Hepatocyte (in vitro differentiated cells): ENCODE data around the gene RND3. TPM values are rescaled to one million over a fixed set of nuclear protein-coding genes. Genes with fewer than 3 reads are reported as not detected.

Experiments
- DNase-seq: peaks from one replicate; pipeline ENCODE4 v3.0.0-alpha.2; 2016; ENCODE audit warnings: low spot score
- H2AFZ ChIP-seq: fragments of 200-600 bp; sonication (generic); 2 replicates; pipeline ENCODE4 v1.6.0; 2016; ENCODE audit warnings: antibody characterized with exemption, mild to moderate bottlenecking
- H3K27ac ChIP-seq: fragments of 200-600 bp; sonication (generic); 2 replicates; pipeline ENCODE4 v1.5.1; 2016; ENCODE audit warnings: mild to moderate bottlenecking
- H3K27me3 ChIP-seq: fragments of 200-600 bp; sonication (generic); 2 replicates; pipeline ENCODE4 v1.6.1; 2016
- H3K36me3 ChIP-seq: fragments of 200-600 bp; sonication (generic); replicated peaks from 2 replicates; pipeline ENCODE4 v1.5.1; 2016; ENCODE audit warnings: low read depth; ENCODE audit not compliant: insufficient read depth
- H3K4me1 ChIP-seq: fragments of 200-600 bp; sonication (generic); 2 replicates; pipeline ENCODE4 v1.5.1; 2016; ENCODE audit warnings: mild to moderate bottlenecking, moderate library complexity; ENCODE audit not compliant: insufficient read depth
- H3K4me2 ChIP-seq: fragments of 200-600 bp; sonication (generic); 2 replicates; pipeline ENCODE4 v1.6.0; 2016
- H3K4me3 ChIP-seq: fragments of 200-600 bp; sonication (generic); 2 replicates; pipeline ENCODE4 v1.5.1; 2016; ENCODE audit warnings: mild to moderate bottlenecking
- H3K79me2 ChIP-seq: fragments of 200-600 bp; sonication (generic); 2 replicates; pipeline ENCODE4 v1.6.0; 2017; ENCODE audit warnings: mild to moderate bottlenecking
- H3K9me2 ChIP-seq: fragments of 200-600 bp; sonication (generic); replicated peaks from 2 replicates; pipeline ENCODE4 v1.6.0; 2017; ENCODE audit warnings: mild to moderate bottlenecking; ENCODE audit not compliant: insufficient read depth
- H3K9me3 ChIP-seq: fragments of 200-600 bp; sonication (generic); 2 replicates; pipeline ENCODE4 v1.5.1; 2016; ENCODE audit warnings: low read depth, mild to moderate bottlenecking
- H4K20me1 ChIP-seq: fragments of 200-600 bp; sonication (generic); 2 replicates; pipeline ENCODE4 v1.6.0; 2016; ENCODE audit warnings: mild to moderate bottlenecking; ENCODE audit not compliant: insufficient read depth, poor library complexity, severe bottlenecking
- CTCF ChIP-seq: fragments of 200-600 bp; sonication (generic); IDR thresholded peaks from 2 replicates; pipeline ENCODE4 v1.5.1; 2016; ENCODE audit warnings: antibody characterized with exemption, mild to moderate bottlenecking; ENCODE audit not compliant: poor library complexity
- EZH2 ChIP-seq: fragments of 200-600 bp; sonication (generic); IDR thresholded peaks from 2 replicates; pipeline ENCODE4 v1.6.1; 2016; ENCODE audit warnings: antibody characterized with exemption, mild to moderate bottlenecking, borderline replicate concordance
- EZH2phosphoT487 ChIP-seq: fragments of 200-600 bp; sonication (generic); IDR thresholded peaks from one replicate; pipeline ENCODE4 v1.6.1; 2018; ENCODE audit warnings: antibody characterized with exemption, mild to moderate bottlenecking, low read depth, moderate library complexity; ENCODE audit not compliant: unreplicated experiment, severe bottlenecking
- WGBS: methylation state at CpG from one replicate; pipeline ENCODE4 v1.1.6; 2016; ENCODE audit warnings: low lambda C conversion rate; ENCODE audit errors: missing lambda C conversion rate; 5-methylcytosine and 5-hydroxymethylcytosine counted together
- polyA plus RNA-seq: library from polyadenylated mRNA; unstranded; fragments of >200 nt; fragmentation: Nextera tagmentation; extraction: Ambion mirVana; gene quantifications from 2 replicates; pipeline ENCODE4 v1.2.1, GENCODE V29; 2016
- total RNA-seq: library from RNA; depleted of rRNA; stranded (reverse); fragments of >200 nt; gene quantifications from 2 replicates; pipeline ENCODE4 v1.2.3, GENCODE V29; 2014

Gene RND3
- total and polyA plus RNA-seq, 2 experiments from 2014 or later, result 118 to 135 TPM

- H3K27me3 ChIP-seq, result no peaks in the 10 kb centered on the region
- no peaks in the 10 kb centered on the region for H3K36me3 ChIP-seq
- H4K20me1 ChIP-seq, result no peaks in the 10 kb centered on the region
- H3K9me2 ChIP-seq, result no peaks in the 10 kb centered on the region
- no peak overlapping the region for H2AFZ ChIP-seq
- H3K79me2 ChIP-seq, result no peaks in the 10 kb centered on the region
- DNase-seq, result no peak
- H3K27ac ChIP-seq, result no peak overlapping the region
- no peak overlapping the region for H3K4me3 ChIP-seq
- H3K9me3 ChIP-seq, result no peaks in the 10 kb centered on the region
- WGBS, result 58% methylated on average over 3 of the region's 3 CpGs
- H3K4me1 ChIP-seq, result no peaks in the 10 kb centered on the region
- no peak for TF ChIP-seq CTCF
- no peak for TF ChIP-seq EZH2
- TF ChIP-seq EZH2phosphoT487, result no peak
- no peak overlapping the region for H3K4me2 ChIP-seq
These were observed 60.2 kb downstream of the RND3 start for GRCh38 chr2:150427298-150427697.

GRCh38 chr2:150426724-150427123 is 60.7 kb downstream of the RND3 start:
- Histone ChIP-seq H3K4me3 (no peak overlapping the region), H3K27ac (no peak overlapping the region), H2AFZ (no peak overlapping the region), H3K9me2 (no peaks in the 10 kb centered on the region), H3K9me3 (no peaks in the 10 kb centered on the region), H3K36me3 (no peaks in the 10 kb centered on the region), H3K4me2 (no peak overlapping the region), H3K79me2 (no peaks in the 10 kb centered on the region), H3K4me1 (no peaks in the 10 kb centered on the region), H3K27me3 (no peaks in the 10 kb centered on the region), H4K20me1 (no peaks in the 10 kb centered on the region)
- no peak for DNase-seq
- 78% methylated on average over 4 of the region's 4 CpGs for WGBS
- TF ChIP-seq CTCF (no peak), EZH2phosphoT487 (no peak), EZH2 (no peak)

- no peak overlapping the region for H2AFZ ChIP-seq
- TF ChIP-seq EZH2, result no peak
- TF ChIP-seq CTCF, result no peak
- no peak for TF ChIP-seq EZH2phosphoT487
These were observed 61.2 kb downstream of the RND3 start for GRCh38 chr2:150426315-150426714.

More at GRCh38 chr2:150426315-150426714, 61.2 kb downstream of the RND3 start:
- Histone ChIP-seq H3K27me3 (no peaks in the 10 kb centered on the region), H3K4me1 (no peaks in the 10 kb centered on the region), H3K4me3 (no peak overlapping the region), H4K20me1 (no peaks in the 10 kb centered on the region), H3K27ac (no peak overlapping the region), H3K79me2 (no peaks in the 10 kb centered on the region), H3K9me2 (no peaks in the 10 kb centered on the region), H3K36me3 (no peaks in the 10 kb centered on the region), H3K4me2 (no peak overlapping the region), H3K9me3 (no peaks in the 10 kb centered on the region)
- 72% methylated on average over 2 of the region's 2 CpGs for WGBS
- DNase-seq, result no peak
